ENCODE results near the gene SPATA24.
"Not testable (repeated sequence)": the region's sequence is repeated elsewhere in the genome, so short reads cannot be mapped to it uniquely, and the experiment has no call there.

SPATA24 gene, protein sequence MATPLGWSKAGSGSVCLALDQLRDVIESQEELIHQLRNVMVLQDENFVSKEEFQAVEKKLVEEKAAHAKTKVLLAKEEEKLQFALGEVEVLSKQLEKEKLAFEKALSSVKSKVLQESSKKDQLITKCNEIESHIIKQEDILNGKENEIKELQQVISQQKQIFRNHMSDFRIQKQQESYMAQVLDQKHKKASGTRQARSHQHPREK

GRCh38 chr5:139403787-139404483 lies at the start of gene SPATA24:
Gene SPATA24, minus strand, starts transcription at chr5:139404089. Its CDS starts 29 bp downstream, at chr5:139404060.
- DNase-seq (ENCODE audit: low spot score): peak; percentile 98

GRCh38 chr5:139451878-139452660 lies 48.2 kb upstream of the SPATA24 start:
- DNase-seq (ENCODE audit: low spot score): no peak

- no peak for DNase-seq (ENCODE audit: low spot score)
Observed at GRCh38 chr5:139451176-139451575, 47.3 kb upstream of the SPATA24 start.

- DNase-seq (ENCODE audit: low spot score): no peak
Observed at GRCh38 chr5:139446956-139447779, 43.3 kb upstream of the SPATA24 start.

GRCh38 chr5:139445325-139446170 lies 41.7 kb upstream of the SPATA24 start:
- DNase-seq (ENCODE audit: low spot score): no peak

- DNase-seq (ENCODE audit: low spot score): no peak
Observed at GRCh38 chr5:139443831-139444453, 40.1 kb upstream of the SPATA24 start.

GRCh38 chr5:139440416-139440815 lies 36.5 kb upstream of the SPATA24 start:
- not testable (repeated sequence) for DNase-seq (ENCODE audit: low spot score)

GRCh38 chr5:139439013-139439903 lies 35.4 kb upstream of the SPATA24 start, which contains the start of gene DNAJC18:
Gene DNAJC18, minus strand, starts transcription at chr5:139439525. Its CDS starts 80 bp downstream, at chr5:139439445.
- DNase-seq (ENCODE audit: low spot score): peak; percentile 95

GRCh38 chr5:139438707-139439012 lies 34.8 kb upstream of the SPATA24 start:
- DNase-seq (ENCODE audit: low spot score): no peak

- DNase-seq (ENCODE audit: low spot score): no peak
Observed at GRCh38 chr5:139435676-139436075, 31.8 kb upstream of the SPATA24 start.

DNA sequence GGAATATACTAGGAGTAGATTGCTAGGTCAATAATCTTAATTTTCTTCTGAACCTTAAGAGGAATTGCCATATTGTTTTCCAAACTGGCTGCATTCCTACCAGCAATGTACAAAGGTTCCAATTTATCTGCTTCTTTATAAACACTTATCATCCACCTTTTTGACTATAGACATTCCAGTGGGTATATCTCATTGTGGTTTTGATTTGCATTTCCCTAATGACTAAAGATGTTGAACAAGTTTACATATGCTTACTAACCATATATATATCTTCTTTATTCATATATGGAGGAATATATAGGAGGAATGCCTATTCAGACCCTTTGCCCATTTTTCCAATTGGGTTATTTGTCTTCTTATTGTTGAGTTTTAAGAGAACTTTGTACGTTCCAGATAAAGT lies 27.8 kb upstream of the SPATA24 start:
- no peak for DNase-seq (ENCODE audit: low spot score)

GRCh38 chr5:139430015-139430414 lies 26.1 kb upstream of the SPATA24 start:
- DNase-seq (ENCODE audit: low spot score): no peak

- DNase-seq (ENCODE audit: low spot score): no peak
Observed at GRCh38 chr5:139426203-139426885, 22.5 kb upstream of the SPATA24 start.

GRCh38 chr5:139425497-139425896 lies 21.6 kb upstream of the SPATA24 start:
- DNase-seq (ENCODE audit: low spot score): no peak

DNA sequence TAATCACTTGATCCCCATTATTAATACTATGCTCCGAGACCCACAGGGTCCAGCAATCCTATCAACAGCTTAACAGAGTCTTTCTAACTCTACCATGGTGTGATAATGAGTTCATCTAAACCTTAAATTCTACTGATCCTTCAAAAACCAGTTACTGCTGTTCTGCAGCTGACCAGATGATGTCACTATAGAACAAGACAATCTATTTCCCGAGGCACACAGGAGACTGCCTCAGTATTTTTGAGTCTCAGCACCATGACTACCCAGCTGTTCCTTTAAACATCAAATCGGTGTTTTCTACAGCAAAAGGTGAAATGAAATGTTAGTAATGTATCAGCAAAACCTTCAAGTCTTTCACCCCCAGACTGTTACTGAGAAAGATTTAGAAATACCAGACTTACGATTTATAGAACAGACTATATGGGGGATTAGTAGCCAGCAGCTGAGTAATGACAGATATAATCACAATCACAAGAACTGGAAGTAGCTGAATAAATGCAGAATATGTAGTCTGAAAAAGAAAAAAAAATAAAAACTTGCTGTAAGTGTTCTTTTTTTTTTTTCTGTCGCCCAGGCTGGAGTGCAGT lies 18.5 kb upstream of the SPATA24 start:
- DNase-seq (ENCODE audit: low spot score): peak; percentile 69

DNA sequence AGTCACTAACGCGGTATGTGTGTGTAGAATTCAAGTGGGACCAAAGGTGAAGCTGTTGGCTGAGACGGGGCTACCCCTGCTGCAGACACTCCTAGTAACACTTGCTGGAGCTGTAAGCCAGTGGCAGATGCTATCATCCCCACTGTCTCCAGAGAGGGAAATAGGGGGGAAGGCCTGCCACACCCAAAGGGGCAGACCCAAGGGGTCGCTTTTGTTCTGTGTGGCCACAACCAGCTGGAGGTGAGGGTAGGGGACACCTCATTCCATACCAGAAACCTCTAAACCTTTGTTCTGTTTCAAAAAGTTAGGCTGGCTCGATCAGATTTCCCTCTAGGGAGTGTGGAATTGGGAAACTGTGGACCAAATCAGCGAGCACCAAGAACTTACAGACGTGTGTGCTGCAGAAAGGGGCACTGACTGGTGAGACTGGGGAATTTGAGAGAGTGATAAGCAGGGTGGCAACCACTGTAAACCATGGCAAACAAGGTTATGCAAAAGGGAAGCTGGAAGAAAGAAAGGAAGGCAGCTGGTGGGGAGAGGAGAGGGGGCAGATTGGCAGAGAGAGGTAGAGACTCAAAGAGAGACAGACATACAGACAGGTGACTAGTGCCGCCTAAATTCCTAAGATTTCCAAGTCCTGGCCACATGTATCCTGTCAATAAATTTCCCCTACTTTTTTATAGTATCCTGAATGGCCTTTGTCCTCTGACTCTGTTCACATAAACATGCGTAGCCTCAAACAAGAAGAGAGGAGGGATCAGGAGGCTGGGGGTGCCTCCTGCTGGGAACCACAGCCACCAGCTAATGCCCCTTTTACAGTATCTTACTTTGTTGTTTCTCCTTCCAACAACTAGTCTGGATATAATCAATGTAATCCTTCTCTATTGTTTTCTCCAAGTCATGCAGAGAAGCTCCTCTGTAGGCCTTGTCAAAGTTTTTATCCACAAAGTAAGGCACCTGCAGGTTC lies 15.6 kb upstream of the SPATA24 start:
- no peak for DNase-seq (ENCODE audit: low spot score)

DNA sequence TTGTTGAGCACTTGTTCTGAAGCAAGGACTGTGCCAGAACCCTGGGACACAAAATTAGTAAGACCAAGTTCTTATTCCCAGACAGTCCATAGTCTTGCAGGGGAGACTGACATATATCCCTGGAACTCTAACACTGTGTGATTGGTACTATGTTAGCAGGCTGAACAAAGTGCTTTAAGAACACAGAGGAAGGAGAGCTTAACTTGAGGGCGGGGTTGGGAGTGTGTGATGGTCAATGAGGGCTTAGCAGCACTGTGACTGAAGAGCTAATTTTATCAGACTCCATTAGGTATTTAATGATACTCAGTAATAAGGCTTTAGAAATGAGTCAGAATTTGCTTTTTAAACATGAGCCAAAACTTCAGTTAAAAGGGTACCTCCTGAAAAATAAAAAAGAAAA lies 14.9 kb upstream of the SPATA24 start:
- DNase-seq (ENCODE audit: low spot score): no peak

All from putamen (tissue), 1 donor.